ENCODE data around the gene DPP6.

DPP6 gene

GRCh38 chr7:154304740-154305700 lies 252.8 kb downstream of the DPP6 start:
- no peak for TF ChIP-seq CTCF (IDR thresholded peaks at IDR 0.05; ENCODE audit: low read depth, low read length)
- H3K4me3 ChIP-seq (ENCODE audit: low read depth, low read length): no peak overlapping the region

- TF ChIP-seq CTCF (IDR thresholded peaks at IDR 0.05; ENCODE audit: low read depth, low read length): no peak
- no peak overlapping the region for H3K4me3 ChIP-seq (ENCODE audit: low read depth, low read length)
Measured at GRCh38 chr7:154306036-154306435, 253.8 kb downstream of the DPP6 start.

- no peak overlapping the region for H3K4me3 ChIP-seq (ENCODE audit: low read depth, low read length)
- no peak for TF ChIP-seq CTCF (IDR thresholded peaks at IDR 0.05; ENCODE audit: low read depth, low read length)
Measured at GRCh38 chr7:154308928-154309327, 256.7 kb downstream of the DPP6 start.

GRCh38 chr7:154310114-154310513 lies 257.9 kb downstream of the DPP6 start:
- TF ChIP-seq CTCF (IDR thresholded peaks at IDR 0.05; ENCODE audit: low read depth, low read length): no peak
- H3K4me3 ChIP-seq (ENCODE audit: low read depth, low read length): no peak overlapping the region

DNA sequence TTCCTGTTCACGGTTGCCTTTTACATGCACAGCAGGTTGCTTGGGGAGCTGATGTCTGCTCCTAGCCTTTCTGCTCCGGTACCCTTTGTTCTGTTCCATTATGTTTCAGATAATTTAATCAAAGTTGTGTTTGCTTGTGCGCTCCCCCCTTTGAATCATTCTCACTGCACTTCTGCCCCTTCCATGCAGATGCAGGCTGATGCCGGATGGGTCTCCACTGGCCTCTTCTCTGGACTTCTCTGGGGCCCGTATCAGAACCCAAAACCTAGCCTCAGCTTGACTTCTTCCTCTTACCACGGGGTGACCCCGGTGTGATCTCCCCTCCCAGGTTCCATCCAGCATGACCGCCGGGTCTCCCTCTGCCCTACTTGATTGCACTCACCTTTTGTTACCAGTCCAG lies 272.0 kb downstream of the DPP6 start:
- no peak overlapping the region for H3K4me3 ChIP-seq (ENCODE audit: low read depth, low read length)
- TF ChIP-seq CTCF (IDR thresholded peaks at IDR 0.05; ENCODE audit: low read depth, low read length): no peak

DNA sequence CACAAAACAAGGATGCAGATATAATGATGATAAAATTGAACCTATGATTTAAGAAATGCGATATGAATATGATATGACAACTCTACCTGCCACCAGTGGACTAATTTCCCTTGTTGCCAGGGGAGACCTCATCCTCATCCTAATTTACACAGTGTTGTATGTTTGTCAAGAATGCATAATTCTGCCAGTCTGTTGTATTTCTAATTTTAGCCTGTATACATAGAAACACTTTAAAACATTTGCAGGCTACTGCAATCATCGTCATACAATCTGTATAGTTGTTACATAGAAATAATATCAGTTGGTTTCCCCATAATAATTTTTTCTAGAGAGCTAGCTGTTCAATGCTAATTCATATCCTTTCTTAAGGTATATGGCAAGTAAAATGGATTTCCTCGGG lies 274.2 kb downstream of the DPP6 start:
- H3K4me3 ChIP-seq (ENCODE audit: low read depth, low read length): no peak overlapping the region
- TF ChIP-seq CTCF (IDR thresholded peaks at IDR 0.05; ENCODE audit: low read depth, low read length): no peak

GRCh38 chr7:154330318-154330717 lies 278.1 kb downstream of the DPP6 start:
- no peak for TF ChIP-seq CTCF (IDR thresholded peaks at IDR 0.05; ENCODE audit: low read depth, low read length)
- no peak overlapping the region for H3K4me3 ChIP-seq (ENCODE audit: low read depth, low read length)
